ENCODE results near the gene SEC61A2.

DNA sequence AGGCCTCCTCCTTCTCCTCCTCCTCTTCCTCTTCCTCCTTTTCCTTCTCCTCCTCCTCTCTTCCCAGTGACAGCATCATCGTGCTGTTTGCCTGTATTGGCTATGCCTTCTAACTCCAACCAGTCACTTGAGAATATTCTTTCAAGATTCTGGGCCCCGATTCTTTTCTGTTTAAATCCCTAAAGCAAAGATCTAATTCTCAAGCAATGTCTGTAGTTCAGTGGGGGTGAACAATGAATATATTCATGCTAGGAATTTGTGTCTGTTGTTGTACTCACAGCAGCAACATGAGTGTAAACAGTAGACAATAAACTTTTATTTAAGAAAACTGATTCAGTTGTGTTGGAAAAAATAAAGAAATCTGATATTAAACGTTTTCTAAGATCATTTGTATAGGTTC, 35.6 kb downstream of the SEC61A2 start:
- TF ChIP-seq CTCF (IDR thresholded peaks at IDR 0.05) (no peak), POLR2AphosphoS5 (IDR thresholded peaks at IDR 0.05) (no peak), POLR2A (IDR thresholded peaks at IDR 0.05) (no peak)
